ENCODE data around the gene SLC10A1.
"Not testable (repeated sequence)": the region's sequence is repeated elsewhere in the genome, so short reads cannot be mapped to it uniquely, and the experiment has no call there.

Gene SLC10A1

GRCh38 chr14:69796797-69797500, at the start of gene SLC10A1:
Gene SLC10A1 (minus strand): TSS chr14:69797241. CDS start chr14:69797155, 86 bp downstream.
- DNase-seq (ENCODE audit: low read depth), result no peak

- DNase-seq (ENCODE audit: low read depth), result no peak
Observed at GRCh38 chr14:69845787-69846186, 48.7 kb upstream of the SLC10A1 start.

GRCh38 chr14:69845050-69845581, 48.1 kb upstream of the SLC10A1 start:
- DNase-seq (ENCODE audit: low read depth), result no peak

GRCh38 chr14:69844171-69844570, 47.1 kb upstream of the SLC10A1 start:
- no peak for DNase-seq (ENCODE audit: low read depth)

- DNase-seq (ENCODE audit: low read depth), result no peak
Observed at GRCh38 chr14:69842686-69843420, 45.8 kb upstream of the SLC10A1 start.

- no peak for DNase-seq (ENCODE audit: low read depth)
Observed at GRCh38 chr14:69841656-69842055, 44.6 kb upstream of the SLC10A1 start.

GRCh38 chr14:69839661-69840060, 42.6 kb upstream of the SLC10A1 start:
- DNase-seq (ENCODE audit: low read depth), result no peak

GRCh38 chr14:69838881-69839416, 41.9 kb upstream of the SLC10A1 start:
- no peak for DNase-seq (ENCODE audit: low read depth)

- no peak for DNase-seq (ENCODE audit: low read depth)
Observed at GRCh38 chr14:69828879-69829278, 31.8 kb upstream of the SLC10A1 start.

GRCh38 chr14:69828354-69828753, 31.3 kb upstream of the SLC10A1 start:
- no peak for DNase-seq (ENCODE audit: low read depth)

GRCh38 chr14:69827560-69827959, 30.5 kb upstream of the SLC10A1 start:
- no peak for DNase-seq (ENCODE audit: low read depth)

GRCh38 chr14:69822456-69822855, 25.4 kb upstream of the SLC10A1 start:
- no peak for DNase-seq (ENCODE audit: low read depth)

- DNase-seq (ENCODE audit: low read depth), result no peak
Observed at GRCh38 chr14:69820991-69821390, 23.9 kb upstream of the SLC10A1 start.

- DNase-seq (ENCODE audit: low read depth), result no peak
Observed at GRCh38 chr14:69819607-69820006, 22.6 kb upstream of the SLC10A1 start.

GRCh38 chr14:69818758-69819191, 21.7 kb upstream of the SLC10A1 start:
- no peak for DNase-seq (ENCODE audit: low read depth)

GRCh38 chr14:69816216-69816615, 19.2 kb upstream of the SLC10A1 start:
- DNase-seq (ENCODE audit: low read depth), result no peak

- no peak for DNase-seq (ENCODE audit: low read depth)
Observed at GRCh38 chr14:69815556-69815955, 18.5 kb upstream of the SLC10A1 start.

GRCh38 chr14:69814397-69814796, 17.4 kb upstream of the SLC10A1 start:
- no peak for DNase-seq (ENCODE audit: low read depth)

GRCh38 chr14:69813346-69813745, 16.3 kb upstream of the SLC10A1 start:
- DNase-seq (ENCODE audit: low read depth), result not testable (repeated sequence)

- no peak for DNase-seq (ENCODE audit: low read depth)
Observed at GRCh38 chr14:69812711-69813110, 15.7 kb upstream of the SLC10A1 start.

GRCh38 chr14:69811868-69812252, 14.8 kb upstream of the SLC10A1 start:
- DNase-seq (ENCODE audit: low read depth), result no peak

- no peak for DNase-seq (ENCODE audit: low read depth)
Observed at GRCh38 chr14:69811227-69811867, 14.3 kb upstream of the SLC10A1 start.
